K562 (cell line): ENCODE results near the gene MYCBP. TPM values are rescaled to one million over a fixed set of nuclear protein-coding genes. Genes with fewer than 3 reads are reported as not detected.
A peak's percentile ranks its signal among the peaks of the same experiment; 100 is the strongest.

ENCODE experiments used
- BDP1 ChIP-seq: IDR thresholded peaks from 3 replicates; pipeline ENCODE4 v1.6.1; 2011; ENCODE audit not compliant: insufficient read length, insufficient read depth
- CXXC5 ChIP-seq: fragments of 250-450 bp; sonication (Bioruptor Pico); IDR thresholded peaks from 2 replicates; pipeline ENCODE4 v1.8.0; 2022; ENCODE audit warnings: inconsistent platforms, mild to moderate bottlenecking, moderate library complexity
- ESRRB ChIP-seq: fragments of 250-450 bp; sonication (Bioruptor Pico); IDR thresholded peaks from 2 replicates; pipeline ENCODE4 v1.5.0; 2020; ENCODE audit warnings: mild to moderate bottlenecking, moderate library complexity, borderline replicate concordance
- FOXM1 ChIP-seq, 2 experiments: fragments of 450-650 bp in 1 of 2; sonication (generic) in 1 of 2; formaldehyde crosslinking in 1 of 2; IDR thresholded peaks; 2 replicates each; pipeline versions ENCODE4 v1.6.1 to v1.9.0; 2017 to 2022; ENCODE audit warnings: low read depth in 2 of 2, mild to moderate bottlenecking in 2 of 2, missing genetic modification reagents in 1 of 2, moderate library complexity in 1 of 2
- KAT7 ChIP-seq: sonication (generic); formaldehyde crosslinking; IDR thresholded peaks from 2 replicates; pipeline ENCODE4 v1.8.0; 2022; ENCODE audit warnings: missing genetic modification reagents, mild to moderate bottlenecking, borderline replicate concordance
- KDM4B ChIP-seq, 2 experiments: fragments of 450-650 bp in 1 of 2; sonication (generic) in 1 of 2; IDR thresholded peaks; 2 replicates each; pipeline ENCODE4 v1.6.1; 2016 to 2017; ENCODE audit warnings: borderline replicate concordance in 2 of 2, antibody characterized with exemption in 1 of 2, low read depth in 1 of 2, mild to moderate bottlenecking in 1 of 2
- KDM5B ChIP-seq: fragments of 200-600 bp; sonication (generic); IDR thresholded peaks from 2 replicates; pipeline ENCODE4 v1.6.1; 2012; ENCODE audit warnings: low read depth, mild to moderate bottlenecking, moderate library complexity, low read length, control low read depth, inconsistent platforms; ENCODE audit not compliant: insufficient replicate concordance
- KLF10 ChIP-seq: fragments of 250-450 bp; sonication (Bioruptor Pico); IDR thresholded peaks from 2 replicates; pipeline ENCODE4 v1.6.1; 2021; ENCODE audit warnings: matching md5 sums
- MBD2 ChIP-seq: sonication (generic); IDR thresholded peaks from 2 replicates; pipeline ENCODE4 v1.6.1; 2016; ENCODE audit warnings: low read depth, borderline replicate concordance
- NR4A1 ChIP-seq, 2 experiments: fragments of 250-450 bp in 1 of 2; fragments of 450-650 bp in 1 of 2; sonication (Bioruptor Pico) in 1 of 2; IDR thresholded peaks; 2 replicates each; pipeline versions ENCODE4 v1.4.0 to v1.6.1; 2016 to 2020; ENCODE audit warnings: mild to moderate bottlenecking in 2 of 2, missing compliant biosample characterization in 1 of 2, missing genetic modification characterization in 1 of 2, moderate library complexity in 1 of 2
- PCBP2 ChIP-seq: fragments of 200-400 bp; formaldehyde crosslinking; IDR thresholded peaks from 2 replicates; pipeline ENCODE4 v1.6.1; 2018; ENCODE audit warnings: low read length, low read depth, mild to moderate bottlenecking, moderate library complexity; ENCODE audit not compliant: poor library complexity, severe bottlenecking
- SLC30A9 ChIP-seq: fragments of 250-450 bp; sonication (Bioruptor Pico); IDR thresholded peaks from 2 replicates; pipeline ENCODE4 v1.8.0; 2022; ENCODE audit warnings: mild to moderate bottlenecking, moderate library complexity
- SRSF3 ChIP-seq: fragments of 200-400 bp; formaldehyde crosslinking; IDR thresholded peaks from 2 replicates; pipeline ENCODE4 v1.6.1; 2016; ENCODE audit warnings: mild to moderate bottlenecking, low read length, moderate library complexity; ENCODE audit not compliant: insufficient read depth
- TAF15 ChIP-seq: fragments of 200-400 bp; formaldehyde crosslinking; IDR thresholded peaks from 2 replicates; pipeline ENCODE4 v1.6.1; 2017; ENCODE audit warnings: mild to moderate bottlenecking, low read depth, low read length, moderate library complexity
- TCF7 ChIP-seq: sonication (generic); IDR thresholded peaks from 2 replicates; pipeline ENCODE4 v1.6.1; 2016; ENCODE audit warnings: antibody characterized with exemption, borderline replicate concordance
- YY1 ChIP-seq, 3 experiments: IDR thresholded peaks; 2 replicates each; pipeline ENCODE4 v1.6.1; 2011; ENCODE audit warnings: low read length in 2 of 3, mild to moderate bottlenecking in 2 of 3, moderate library complexity in 2 of 3, borderline replicate concordance in 1 of 3, control low read depth in 1 of 3, low read depth in 1 of 3; ENCODE audit not compliant: insufficient read depth in 3 of 3, insufficient replicate concordance in 2 of 3, control insufficient read depth in 1 of 3, insufficient read length in 1 of 3; ENCODE audit errors: extremely low read depth in 1 of 3
- ZNF41 ChIP-seq: fragments of 250-450 bp; sonication (Bioruptor Pico); conservative IDR thresholded peaks from 2 replicates; pipeline ENCODE4 v1.4.0; 2020; ENCODE audit warnings: mild to moderate bottlenecking
- ZNF431 ChIP-seq: sonication (generic); formaldehyde crosslinking; IDR thresholded peaks from 2 replicates; pipeline ENCODE4 v1.8.0; 2022; ENCODE audit warnings: mild to moderate bottlenecking, missing genetic modification reagents
- ZNF583 ChIP-seq: fragments of 250-450 bp; sonication (Bioruptor Pico); IDR thresholded peaks from 2 replicates; pipeline ENCODE4 v1.4.0; 2020
- polyA plus RNA-seq, 8 experiments: library from polyadenylated mRNA; depleted of rRNA in 4 of 8; stranded (reverse) in 5 of 8; unstranded in 3 of 8; fragments of >200 nt; fragmentation: Nextera tagmentation in 2 of 8; fragmentation: Illumina TruSeq in 1 of 8; extraction: Ambion mirVana in 2 of 8; extraction: Trizol in 1 of 8; gene quantifications; 2 replicates each; pipeline versions ENCODE4 v1.2.1 to v1.2.3, GENCODE V29; 2011 to 2014; ENCODE audit warnings: inconsistent platforms in 1 of 8, missing spikeins in 1 of 8
- total RNA-seq, 7 experiments: library from RNA; depleted of rRNA in 6 of 7; stranded (reverse); fragments of >200 nt in 6 of 7; fragmentation: Illumina TruSeq in 2 of 7; extraction: Trizol in 2 of 7; gene quantifications; 2 replicates each; pipeline versions ENCODE4 v1.2.1 to v1.2.3, GENCODE V29; 2011 to 2021; ENCODE audit warnings: low replicate concordance in 1 of 7
- TF ChIP-seq, protein P1 (sequence below): IDR thresholded peaks from 3 replicates; pipeline ENCODE4 v1.6.1; 2011; ENCODE audit warnings: borderline replicate concordance, mild to moderate bottlenecking, moderate library complexity; ENCODE audit not compliant: insufficient read length; ENCODE audit errors: extremely low read depth
- TF ChIP-seq, protein P2 (sequence below): fragments of 450-650 bp; formaldehyde crosslinking; IDR thresholded peaks from 2 replicates; pipeline ENCODE4 v1.4.0; 2020; ENCODE audit warnings: mild to moderate bottlenecking, mixed read lengths

Gene MYCBP
- total and polyA plus RNA-seq, 9 of the 15 experiments (the other 6 are each of a cell fraction or from before 2014, with no cell fraction given), result 32.3 to 253 (median 72.9) TPM

DNA sequence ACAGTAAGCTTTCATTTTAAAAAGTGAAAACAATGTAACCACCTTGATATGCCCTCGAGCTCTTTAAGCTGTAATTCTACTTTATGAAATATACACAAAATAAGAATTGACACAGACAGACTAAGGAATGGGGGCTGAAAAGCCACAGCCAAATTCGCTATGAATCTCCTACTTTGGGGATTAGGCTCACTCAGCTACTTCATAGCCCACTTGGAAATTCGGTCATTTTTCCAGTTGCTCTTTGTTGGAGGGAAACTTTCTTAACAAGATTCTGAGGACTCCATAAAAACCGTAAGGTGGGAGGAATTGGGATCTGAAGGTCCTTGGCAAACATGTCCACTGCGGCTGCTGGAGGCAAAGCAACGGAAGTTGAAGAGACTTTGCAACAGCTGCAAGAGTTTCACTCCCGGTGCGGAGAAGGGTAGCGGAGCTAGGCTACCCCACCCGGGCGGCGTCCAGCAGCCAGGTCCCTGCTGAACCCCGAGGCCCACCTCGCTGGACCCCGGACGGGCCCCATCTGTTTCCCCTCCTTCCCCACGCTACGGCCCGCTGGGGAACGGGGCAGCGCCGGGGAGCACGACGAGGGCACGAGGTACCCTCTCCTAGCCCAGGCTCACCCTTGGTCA is 634 bp downstream of the MYCBP start (continued):
- TF ChIP-seq YY1 (IDR thresholded peaks at IDR 0.05; ENCODE audit: borderline replicate concordance in 1 of 3, control insufficient read depth in 1 of 3, extremely low read depth in 1 of 3, insufficient read depth in 3 of 3, insufficient read length in 1 of 3, insufficient replicate concordance in 2 of 3, low read depth in 1 of 3, low read length in 2 of 3), result peak in 1 of 3 experiments; percentile 58
- no peak for TF ChIP-seq BDP1
- TF ChIP-seq KLF10, result no peak
- TF ChIP-seq TAF15, result 0 out of 2 replicates have a peak, but pooled peaks have one; percentile 27
- TF ChIP-seq KDM5B, result no peak
- no peak for TF ChIP-seq MBD2
- TF ChIP-seq SRSF3, result no peak
- no peak for TF ChIP-seq KDM4B (IDR thresholded peaks at IDR 0.05; ENCODE audit: borderline replicate concordance in 2 of 2, low read depth in 1 of 2)
- TF ChIP-seq, protein P1, sequence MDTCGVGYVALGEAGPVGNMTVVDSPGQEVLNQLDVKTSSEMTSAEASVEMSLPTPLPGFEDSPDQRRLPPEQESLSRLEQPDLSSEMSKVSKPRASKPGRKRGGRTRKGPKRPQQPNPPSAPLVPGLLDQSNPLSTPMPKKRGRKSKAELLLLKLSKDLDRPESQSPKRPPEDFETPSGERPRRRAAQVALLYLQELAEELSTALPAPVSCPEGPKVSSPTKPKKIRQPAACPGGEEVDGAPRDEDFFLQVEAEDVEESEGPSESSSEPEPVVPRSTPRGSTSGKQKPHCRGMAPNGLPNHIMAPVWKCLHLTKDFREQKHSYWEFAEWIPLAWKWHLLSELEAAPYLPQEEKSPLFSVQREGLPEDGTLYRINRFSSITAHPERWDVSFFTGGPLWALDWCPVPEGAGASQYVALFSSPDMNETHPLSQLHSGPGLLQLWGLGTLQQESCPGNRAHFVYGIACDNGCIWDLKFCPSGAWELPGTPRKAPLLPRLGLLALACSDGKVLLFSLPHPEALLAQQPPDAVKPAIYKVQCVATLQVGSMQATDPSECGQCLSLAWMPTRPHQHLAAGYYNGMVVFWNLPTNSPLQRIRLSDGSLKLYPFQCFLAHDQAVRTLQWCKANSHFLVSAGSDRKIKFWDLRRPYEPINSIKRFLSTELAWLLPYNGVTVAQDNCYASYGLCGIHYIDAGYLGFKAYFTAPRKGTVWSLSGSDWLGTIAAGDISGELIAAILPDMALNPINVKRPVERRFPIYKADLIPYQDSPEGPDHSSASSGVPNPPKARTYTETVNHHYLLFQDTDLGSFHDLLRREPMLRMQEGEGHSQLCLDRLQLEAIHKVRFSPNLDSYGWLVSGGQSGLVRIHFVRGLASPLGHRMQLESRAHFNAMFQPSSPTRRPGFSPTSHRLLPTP, result no peak
- no peak for TF ChIP-seq SLC30A9 (CRISPR knock-in tag)
- TF ChIP-seq, protein P2, sequence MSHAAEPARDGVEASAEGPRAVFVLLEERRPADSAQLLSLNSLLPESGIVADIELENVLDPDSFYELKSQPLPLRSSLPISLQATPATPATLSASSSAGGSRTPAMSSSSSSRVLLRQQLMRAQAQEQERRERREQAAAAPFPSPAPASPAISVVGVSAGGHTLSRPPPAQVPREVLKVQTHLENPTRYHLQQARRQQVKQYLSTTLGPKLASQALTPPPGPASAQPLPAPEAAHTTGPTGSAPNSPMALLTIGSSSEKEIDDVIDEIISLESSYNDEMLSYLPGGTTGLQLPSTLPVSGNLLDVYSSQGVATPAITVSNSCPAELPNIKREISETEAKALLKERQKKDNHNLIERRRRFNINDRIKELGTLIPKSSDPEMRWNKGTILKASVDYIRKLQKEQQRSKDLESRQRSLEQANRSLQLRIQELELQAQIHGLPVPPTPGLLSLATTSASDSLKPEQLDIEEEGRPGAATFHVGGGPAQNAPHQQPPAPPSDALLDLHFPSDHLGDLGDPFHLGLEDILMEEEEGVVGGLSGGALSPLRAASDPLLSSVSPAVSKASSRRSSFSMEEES, result no peak
- no peak for TF ChIP-seq FOXM1 (IDR thresholded peaks at IDR 0.05; ENCODE audit: low read depth)
- TF ChIP-seq FOXM1 (CRISPR knock-in tag; IDR thresholded peaks at IDR 0.05; ENCODE audit: low read depth), result no peak
- TF ChIP-seq TCF7, result no peak
- TF ChIP-seq CXXC5 (CRISPR knock-in tag), result no peak
- no peak for TF ChIP-seq KAT7 (CRISPR knock-in tag)
- no peak for TF ChIP-seq ESRRB
- no peak for TF ChIP-seq NR4A1 (CRISPR knock-in tag; IDR thresholded peaks at IDR 0.05)
- TF ChIP-seq NR4A1 (tag; IDR thresholded peaks at IDR 0.05), result 0 out of 2 replicates have a peak, but pooled peaks have one; percentile 31
- no peak for TF ChIP-seq PCBP2
- no peak for TF ChIP-seq ZNF41 (CRISPR knock-in tag)
- TF ChIP-seq ZNF583 (CRISPR knock-in tag), result no peak
- TF ChIP-seq ZNF431 (CRISPR knock-in tag), result 0 out of 2 replicates have a peak, but pooled peaks have one; percentile 55
